Measurements from ENCODE around the gene ARHGEF12. TPM values are rescaled to one million over a fixed set of nuclear protein-coding genes. Genes with fewer than 3 reads are reported as not detected.
A peak's percentile ranks its signal among the peaks of the same experiment; 100 is the strongest.

ARHGEF12 gene
- total and polyA plus RNA-seq, 2 experiments from 2014 or later = 9.0 to 38.9 TPM

GRCh38 chr11:120538707-120539106, 202.5 kb downstream of the ARHGEF12 start:
- Histone ChIP-seq H4K20me1 (replicated peaks; ENCODE audit: insufficient read depth) (no peaks in the 10 kb centered on the region), H3K4me3 (no peak overlapping the region), H3K4me2 (no peak overlapping the region), H3K9me2 (ENCODE audit: insufficient read depth) (no peaks in the 10 kb centered on the region), H3K4me1 (ENCODE audit: insufficient read depth) (no peaks in the 10 kb centered on the region), H2AFZ (no peak overlapping the region), H3K27me3 (ENCODE audit: insufficient read depth) (no peaks in the 10 kb centered on the region), H3K79me2 (replicated peaks; ENCODE audit: insufficient read depth) (no peaks in the 10 kb centered on the region), H3K27ac (ENCODE audit: low read depth) (no peak overlapping the region), H3F3A (replicated peaks; ENCODE audit: low read depth) (no peaks in the 10 kb centered on the region), H3K36me3 (ENCODE audit: insufficient read depth) (no peaks in the 10 kb centered on the region)
- TF ChIP-seq CREB1 (CRISPR knock-in tag; IDR thresholded peaks at IDR 0.05; ENCODE audit: low read depth) = no peak
- no peak for TF ChIP-seq JUNB (IDR thresholded peaks at IDR 0.05; ENCODE audit: unreplicated experiment)
- TF ChIP-seq ZNF114 (CRISPR knock-in tag; IDR thresholded peaks at IDR 0.05) = no peak
- TF ChIP-seq POLR2AphosphoS5 (IDR thresholded peaks at IDR 0.05; ENCODE audit: low read depth) = no peak
- TF ChIP-seq ZNF462 (CRISPR knock-in tag; IDR thresholded peaks at IDR 0.05) = no peak
- no peak for TF ChIP-seq ZNF331 (CRISPR knock-in tag; IDR thresholded peaks at IDR 0.05; ENCODE audit: low read depth)
- TF ChIP-seq ETS1 (IDR thresholded peaks at IDR 0.05) = no peak
- no peak for TF ChIP-seq EZH2 (IDR thresholded peaks at IDR 0.05; ENCODE audit: low read depth, unreplicated experiment)
- Mint-ChIP-seq H3K4me1 (peaks cover 6% of the 10 kb centered on the region; the same call in 2 of the 3 replicates), H3K4me3 (no peak overlapping the region), H3K36me3 (ENCODE audit: low read depth) (no peaks in the 10 kb centered on the region), H3K27ac (no peak overlapping the region), H3K27me3 (ENCODE audit: insufficient read depth, low read depth, poor library complexity) (peaks cover 7% of the 10 kb centered on the region), H3K9me3 (no peaks in the 10 kb centered on the region; the same call in 2 of the 3 replicates)
- DNase-seq (ENCODE audit: low spot score) (no peak), ATAC-seq (no peak)

Small RNAs within 50 kb of the gene (small RNA-seq; reads per million reads assigned to genes)
- gene RF00100 (ENCODE audit: low replicate concordance) = 1,529 reads per million, percentile 100 among the genes with 10 or more reads in this experiment

Other genes starting within 250 kb of the ARHGEF12 start
- gene TRIM29, start 198.3 kb upstream of the ARHGEF12 start, total RNA-seq (2014; rRNA removed; shearing (Covaris generic)) = 0.16 and 0.28 TPM in 2 replicates
- not detected in 2 replicates for gene TRIM29, start 198.3 kb upstream of the ARHGEF12 start, polyA plus RNA-seq (2016; fragmentation: Nextera tagmentation; extraction: Ambion mirVana)
- gene OAF, start 125.4 kb upstream of the ARHGEF12 start, total RNA-seq (2014; rRNA removed; shearing (Covaris generic)) = 1.2 and 3.0 TPM in 2 replicates
- gene OAF, start 125.4 kb upstream of the ARHGEF12 start, polyA plus RNA-seq (2016; fragmentation: Nextera tagmentation; extraction: Ambion mirVana) = 1.1 and 1.6 TPM in 2 replicates
- gene POU2F3, start 96.3 kb upstream of the ARHGEF12 start, total RNA-seq (2014; rRNA removed; shearing (Covaris generic)) = 0.45 and 1.1 TPM in 2 replicates
- 0.79 and 1.4 TPM in 2 replicates for gene POU2F3, start 96.3 kb upstream of the ARHGEF12 start, polyA plus RNA-seq (2016; fragmentation: Nextera tagmentation; extraction: Ambion mirVana)
- 8.5 and 10.0 TPM in 2 replicates for gene TLCD5, start 11.1 kb upstream of the ARHGEF12 start, total RNA-seq (2014; rRNA removed; shearing (Covaris generic))
- gene TLCD5, start 11.1 kb upstream of the ARHGEF12 start, polyA plus RNA-seq (2016; fragmentation: Nextera tagmentation; extraction: Ambion mirVana) = 4.9 and 5.2 TPM in 2 replicates
- gene GRIK4, start 175.3 kb downstream of the ARHGEF12 start, total RNA-seq (2014; rRNA removed; shearing (Covaris generic)) = 1.4 and 2.2 TPM in 2 replicates
- 0.63 and 1.1 TPM in 2 replicates for gene GRIK4, start 175.3 kb downstream of the ARHGEF12 start, polyA plus RNA-seq (2016; fragmentation: Nextera tagmentation; extraction: Ambion mirVana)